Left lobe of liver (tissue), 2 donors: ENCODE measurements around the gene PSMB5. TPM values are rescaled to one million over a fixed set of nuclear protein-coding genes. Genes with fewer than 3 reads are reported as not detected.

Source experiments
- ATAC-seq: fragments of 200-7000 bp; cut with Tn5 transposase; one replicate; pipeline ENCODE4 v1.9.1; 2020; ENCODE audit warnings: mild to moderate bottlenecking, moderate library complexity
- DNase-seq: peaks from one replicate; pipeline ENCODE4 v3.0.0-alpha.2; 2020; ENCODE audit warnings: low spot score
- total RNA-seq: library from RNA; stranded (reverse); gene quantifications from one replicate; pipeline ENCODE4 v1.2.1, GENCODE V29; 2021
- donor health status: DM: no; HTN: no; CAD: no; lungs with moderate emphysema.
- donor health status: DM: no; HTN: yes; CAD: no.

Gene PSMB5
- total RNA-seq, 1 donor from 2014 or later: 59.9 TPM

GRCh38 chr14:23045419-23046357 lies 11.0 kb upstream of the PSMB5 start:
- ATAC-seq: no peak
- DNase-seq: no peak

- no peak for ATAC-seq
Observed at GRCh38 chr14:23044840-23045239, 10.1 kb upstream of the PSMB5 start.

GRCh38 chr14:23043754-23044153 lies 9.1 kb upstream of the PSMB5 start:
- ATAC-seq: no peak
- DNase-seq: no peak

More at GRCh38 chr14:23044840-23045239, 10.1 kb upstream of the PSMB5 start:
- no peak for DNase-seq

DNA sequence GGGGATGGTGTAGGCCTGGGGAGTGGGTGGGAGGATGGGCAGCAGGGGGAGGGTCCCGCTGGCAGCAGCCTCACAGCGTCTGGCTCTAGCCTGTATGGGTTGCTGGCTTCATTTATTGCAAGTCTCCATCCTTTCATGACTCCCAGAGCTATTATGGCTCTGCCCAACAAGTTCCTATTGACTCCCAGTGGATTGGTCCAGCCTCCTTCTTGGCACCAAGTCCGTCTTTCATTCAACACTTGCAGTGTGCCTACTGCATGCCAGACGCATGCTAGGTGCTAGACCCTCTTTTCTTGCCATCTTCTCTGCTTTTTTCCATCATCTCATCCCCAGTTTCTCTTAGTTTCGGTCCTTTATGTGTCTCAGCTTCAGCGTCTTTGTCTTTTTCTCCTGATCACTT lies 8.4 kb upstream of the PSMB5 start:
- ATAC-seq: no peak
- DNase-seq: no peak

DNA sequence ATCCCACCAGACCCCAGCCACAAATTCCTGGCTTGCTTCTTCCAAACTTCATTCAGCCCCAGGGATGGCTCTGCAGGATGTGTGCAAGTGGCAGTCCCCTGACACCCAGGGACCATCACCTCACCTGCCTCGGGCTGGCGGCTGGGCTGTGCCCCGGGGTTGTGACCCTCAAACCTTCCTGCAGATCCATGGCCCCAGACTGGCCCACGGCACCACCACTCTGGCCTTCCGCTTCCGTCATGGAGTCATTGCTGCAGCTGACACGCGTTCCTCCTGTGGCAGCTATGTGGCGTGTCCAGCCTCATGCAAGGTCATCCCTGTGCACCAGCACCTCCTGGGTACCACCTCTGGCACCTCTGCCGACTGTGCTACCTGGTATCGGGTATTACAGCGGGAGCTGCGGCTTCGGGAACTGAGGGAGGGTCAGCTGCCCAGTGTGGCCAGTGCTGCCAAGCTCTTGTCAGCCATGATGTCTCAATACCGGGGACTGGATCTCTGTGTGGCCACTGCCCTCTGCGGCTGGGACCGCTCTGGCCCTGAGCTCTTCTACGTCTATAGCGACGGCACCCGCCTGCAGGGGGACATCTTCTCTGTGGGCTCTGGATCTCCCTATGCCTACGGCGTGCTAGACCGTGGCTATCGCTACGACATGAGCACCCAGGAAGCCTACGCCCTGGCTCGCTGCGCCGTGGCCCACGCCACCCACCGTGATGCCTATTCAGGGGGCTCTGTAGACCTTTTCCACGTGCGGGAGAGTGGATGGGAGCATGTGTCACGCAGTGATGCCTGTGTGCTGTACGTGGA lies 7.7 kb upstream of the PSMB5 start, which contains the start of gene PSMB11:
PSMB11 (plus strand) TSS at position 51 of the 804 bp plus-strand sequence; CDS start at position 65, 14 bp downstream.
- no peak for DNase-seq
- no peak for ATAC-seq

- ATAC-seq (no peak), DNase-seq (no peak)
Observed at GRCh38 chr14:23041729-23042128, 7.0 kb upstream of the PSMB5 start.

DNA sequence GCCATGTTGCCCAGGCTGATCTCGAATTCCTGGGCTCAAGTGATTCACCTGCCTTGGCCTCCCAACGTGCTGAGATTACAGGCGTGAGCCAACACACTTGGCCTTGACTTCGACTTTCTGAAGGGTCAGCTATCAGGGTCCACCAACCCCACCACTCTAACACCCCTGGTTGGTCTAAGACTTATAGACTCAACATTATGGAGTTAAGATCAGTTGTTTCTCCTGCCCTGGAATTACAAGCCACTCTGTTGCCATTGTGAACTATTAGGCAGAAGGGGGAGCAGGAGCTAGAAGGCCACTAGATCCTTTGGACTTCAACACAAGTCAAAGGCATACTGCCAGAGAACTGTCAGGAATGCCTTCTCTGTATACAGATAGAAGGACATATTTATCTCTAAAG lies 5.4 kb upstream of the PSMB5 start:
- ATAC-seq (no peak), DNase-seq (no peak)

DNA sequence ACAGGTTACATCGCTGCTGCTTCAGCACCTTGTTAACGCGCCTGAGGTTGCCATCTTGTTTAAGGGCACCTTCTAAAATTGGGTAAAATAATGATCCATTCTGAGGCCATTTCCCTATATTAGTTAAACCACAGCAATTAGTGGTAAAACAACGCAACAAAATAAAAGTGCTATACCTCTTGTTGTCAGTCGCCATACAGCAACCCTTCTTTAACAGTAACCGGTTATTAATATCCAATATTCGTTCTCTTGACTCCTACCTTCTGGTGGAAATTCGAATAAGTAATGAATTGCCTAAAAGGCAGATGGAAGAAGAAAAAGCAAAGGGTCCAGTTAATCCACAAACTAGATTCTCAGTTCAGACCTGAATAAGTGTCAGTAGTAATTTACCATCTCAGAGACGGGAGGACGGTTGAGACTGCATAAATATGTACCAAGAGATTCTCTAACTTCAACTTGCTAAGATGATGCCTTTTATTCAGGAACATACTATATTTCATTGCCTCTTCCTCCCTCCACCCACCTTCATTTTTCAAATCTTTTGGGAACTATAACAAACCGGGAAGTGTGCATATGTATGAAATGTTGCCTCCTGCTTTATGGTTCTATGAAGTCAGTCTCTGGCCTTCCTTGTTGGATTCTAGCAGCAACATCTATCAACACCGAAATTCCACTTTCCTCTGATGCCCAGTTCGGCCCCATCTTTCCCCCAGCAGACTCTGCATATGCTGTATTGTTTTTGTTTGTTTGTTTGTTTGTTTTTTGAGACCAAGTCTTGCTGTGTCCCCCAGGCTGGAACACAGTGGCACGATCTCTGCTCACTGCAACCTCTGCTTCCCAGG lies 824 bp upstream of the PSMB5 start:
- ATAC-seq (no peak), DNase-seq (no peak)

DNA sequence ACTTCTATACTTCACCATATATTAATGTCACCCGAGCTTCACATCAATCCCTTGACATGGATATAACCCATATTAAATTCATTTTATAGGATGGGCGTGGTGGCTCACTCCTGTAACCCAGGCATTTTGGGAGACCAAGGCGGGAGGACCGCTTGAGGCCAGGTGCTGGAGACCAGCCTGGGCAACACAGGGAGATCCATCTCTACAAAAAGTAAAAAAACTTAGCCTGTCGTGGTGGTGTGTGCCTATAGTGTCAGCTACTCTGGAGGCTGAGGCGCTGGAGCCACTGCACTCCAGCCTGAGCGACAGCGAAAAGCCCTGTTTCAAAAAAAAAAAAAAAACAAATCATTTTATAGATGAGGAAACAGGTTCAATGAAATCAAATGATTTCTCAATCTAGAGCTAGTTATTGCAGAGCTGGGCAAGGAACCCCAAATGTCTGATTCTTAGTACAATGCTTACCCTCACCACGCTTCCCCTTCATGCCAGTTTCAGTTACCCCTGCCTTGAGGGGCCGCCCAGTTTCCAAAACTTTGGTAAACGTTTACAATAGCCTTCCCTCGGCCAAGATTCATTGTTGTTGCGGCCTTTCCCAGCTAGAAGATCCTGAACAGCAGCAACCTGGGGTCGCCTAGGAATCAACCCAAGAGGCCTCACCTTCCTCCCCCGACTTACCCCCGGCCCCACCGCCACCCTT lies 751 bp downstream of the PSMB5 start:
- DNase-seq (no peak), ATAC-seq (peak; percentile 2)

GRCh38 chr14:23033251-23033727 lies 1.4 kb downstream of the PSMB5 start:
- no peak for DNase-seq
- ATAC-seq: no peak

- DNase-seq (no peak), ATAC-seq (no peak)
Observed at GRCh38 chr14:23030936-23031335, 3.8 kb downstream of the PSMB5 start.

- DNase-seq (no peak), ATAC-seq (no peak)
Observed at GRCh38 chr14:23028799-23029198, 5.9 kb downstream of the PSMB5 start.

DNA sequence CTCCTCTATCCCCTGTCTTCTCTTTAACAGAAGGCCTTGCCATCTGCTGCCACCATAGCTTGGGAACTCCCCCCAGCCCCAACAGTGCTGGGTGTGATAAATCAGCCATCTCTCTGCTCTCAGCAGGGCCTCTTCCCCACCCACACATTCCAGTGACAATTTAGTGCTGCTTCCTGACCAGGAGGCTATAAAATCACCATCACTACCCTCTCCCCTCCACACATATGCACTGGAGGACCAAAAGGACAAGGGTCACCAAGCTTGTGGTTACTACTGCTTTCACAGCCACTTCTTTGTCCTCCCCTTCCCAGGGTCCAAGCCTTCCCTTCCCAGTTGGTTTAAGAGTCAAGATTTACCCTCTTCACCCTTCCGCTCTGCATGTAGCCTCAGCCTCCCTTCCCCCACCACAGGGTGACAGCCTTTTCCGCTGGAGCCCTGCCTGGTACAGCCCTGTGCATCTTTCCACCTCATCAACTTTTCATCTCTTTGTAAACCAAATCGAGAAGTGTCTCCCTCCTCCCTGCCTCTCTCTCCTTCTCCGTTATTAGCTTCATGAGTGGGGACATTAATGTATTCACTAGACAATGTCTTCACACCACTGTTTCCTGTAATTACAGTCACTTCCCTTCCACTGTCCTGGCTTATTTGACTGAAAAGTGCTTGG lies 9.4 kb downstream of the PSMB5 start:
- ATAC-seq (no peak), DNase-seq (no peak)

DNA sequence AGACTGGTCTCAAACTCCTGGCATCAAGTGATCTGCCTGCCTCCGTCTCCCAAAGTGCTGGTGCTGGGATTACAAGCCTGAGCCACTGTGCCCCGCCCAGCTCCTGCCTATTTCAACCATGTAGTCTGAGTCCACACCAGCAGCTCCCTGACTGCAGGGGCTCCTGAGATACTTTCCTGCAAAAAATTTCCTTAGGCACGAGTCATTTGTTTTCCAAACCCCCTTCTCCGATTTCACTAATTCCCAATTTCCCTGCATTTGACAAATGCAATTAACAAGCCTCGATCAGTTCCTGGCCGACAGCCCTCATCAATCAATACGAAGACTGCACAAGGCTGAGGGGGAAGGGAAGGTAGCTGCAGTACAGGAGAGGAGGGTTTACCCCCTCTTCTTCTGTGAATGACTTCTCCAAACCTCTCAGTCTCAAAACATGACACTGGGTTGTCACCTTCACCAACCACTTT lies 10.1 kb downstream of the PSMB5 start:
- DNase-seq: no peak

GRCh38 chr14:23023795-23024152 lies 10.9 kb downstream of the PSMB5 start:
- DNase-seq: no peak
- ATAC-seq: no peak

More for the DNA sequence above, 10.1 kb downstream of the PSMB5 start:
- no peak for ATAC-seq

- DNase-seq (no peak), ATAC-seq (no peak)
Observed at GRCh38 chr14:23023022-23023794, 11.5 kb downstream of the PSMB5 start.

- DNase-seq (no peak), ATAC-seq (no peak)
Observed at GRCh38 chr14:23021889-23022442, 12.7 kb downstream of the PSMB5 start.

DNA sequence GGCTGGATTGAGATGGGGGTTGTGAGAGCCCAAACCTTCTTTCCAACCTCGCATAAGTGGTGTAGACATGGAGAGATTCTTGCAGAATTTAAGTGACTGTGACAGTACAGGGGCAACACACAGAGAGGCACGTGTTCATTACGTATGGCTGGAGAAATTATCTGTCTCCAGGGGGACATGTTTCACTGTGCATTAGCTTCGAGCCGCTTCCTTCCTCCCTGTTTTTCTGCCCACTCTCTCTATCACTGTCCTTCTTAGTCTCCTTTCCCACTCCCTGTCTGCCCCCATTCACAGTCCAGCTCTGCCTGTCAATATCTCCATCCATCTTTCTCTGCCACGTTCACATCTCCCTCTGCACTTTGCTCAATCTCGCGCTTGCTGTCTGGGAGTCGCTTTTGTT lies 13.3 kb downstream of the PSMB5 start:
- DNase-seq: no peak
- ATAC-seq: no peak
